Trophoblast cell (in vitro differentiated cells and primary cell): ENCODE results near the gene ORAI1.
"Not testable (repeated sequence)": the region's sequence is repeated elsewhere in the genome, so short reads cannot be mapped to it uniquely, and the experiment has no call there.

ENCODE experiments used
- DNase-seq, 2 donors: peaks; one replicate each; pipeline ENCODE4 v3.0.0-alpha.2; 2016
- H2AFZ ChIP-seq: 2 replicates; pipeline ENCODE4 v1.6.1; 2013; ENCODE audit warnings: low read length, moderate library complexity, mild to moderate bottlenecking; ENCODE audit not compliant: insufficient read depth, poor library complexity
- H2AK5ac ChIP-seq: 2 replicates; pipeline ENCODE4 v1.6.1; 2013; ENCODE audit warnings: mild to moderate bottlenecking, low read length
- H2BK120ac ChIP-seq: 2 replicates; pipeline ENCODE4 v1.6.1; 2013; ENCODE audit warnings: low read length, mild to moderate bottlenecking, moderate library complexity; ENCODE audit not compliant: insufficient read depth, poor library complexity
- H2BK12ac ChIP-seq: 2 replicates; pipeline ENCODE4 v1.6.1; 2013; ENCODE audit warnings: mild to moderate bottlenecking, low read length, moderate library complexity
- H2BK5ac ChIP-seq: 2 replicates; pipeline ENCODE4 v1.6.1; 2013; ENCODE audit warnings: low read length, low read depth, moderate library complexity, mild to moderate bottlenecking; ENCODE audit not compliant: poor library complexity
- H3K14ac ChIP-seq: 2 replicates; pipeline ENCODE4 v1.6.1; 2013; ENCODE audit warnings: mild to moderate bottlenecking, low read length
- H3K18ac ChIP-seq: 2 replicates; pipeline ENCODE4 v1.6.1; 2013; ENCODE audit warnings: mild to moderate bottlenecking, low read length
- H3K23ac ChIP-seq: 2 replicates; pipeline ENCODE4 v1.6.1; 2013; ENCODE audit warnings: low read length
- H3K27ac ChIP-seq: 2 replicates; pipeline ENCODE4 v1.5.1; 2013; ENCODE audit warnings: low read depth, mild to moderate bottlenecking, inconsistent platforms, low read length, moderate library complexity
- H3K27me3 ChIP-seq: 2 replicates; pipeline ENCODE4 v1.6.1; 2013; ENCODE audit warnings: inconsistent platforms, mild to moderate bottlenecking, low read length, moderate library complexity; ENCODE audit not compliant: insufficient read depth
- H3K36me3 ChIP-seq, 2 experiments: 1 replicate in 1 of 2; 2 replicates in 1 of 2; pipeline ENCODE4 v1.6.1; 2013; ENCODE audit warnings: low read length in 2 of 2, mild to moderate bottlenecking in 2 of 2, moderate library complexity in 1 of 2; ENCODE audit not compliant: insufficient read depth in 2 of 2, control insufficient read depth in 1 of 2
- H3K4ac ChIP-seq: 2 replicates; pipeline ENCODE4 v1.6.1; 2013; ENCODE audit warnings: low read depth, mild to moderate bottlenecking, low read length, moderate library complexity
- H3K4me1 ChIP-seq, 2 experiments: 1 replicate in 1 of 2; 2 replicates in 1 of 2; pipeline ENCODE4 v1.6.1; 2013; ENCODE audit warnings: low read length in 2 of 2, mild to moderate bottlenecking in 2 of 2, moderate library complexity in 1 of 2; ENCODE audit not compliant: insufficient read depth in 2 of 2, control insufficient read depth in 1 of 2
- H3K4me2 ChIP-seq: 2 replicates; pipeline ENCODE4 v1.6.1; 2013; ENCODE audit warnings: inconsistent platforms, mild to moderate bottlenecking, low read length, moderate library complexity
- H3K4me3 ChIP-seq: 2 replicates; pipeline ENCODE4 v1.5.1; 2013; ENCODE audit warnings: mild to moderate bottlenecking, low read depth, low read length, inconsistent platforms
- H3K79me1 ChIP-seq: one replicate; pipeline ENCODE4 v1.6.1; 2013; ENCODE audit warnings: low read length
- H3K79me2 ChIP-seq: 2 replicates; pipeline ENCODE4 v1.6.1; 2013; ENCODE audit warnings: low read length, mild to moderate bottlenecking; ENCODE audit not compliant: control insufficient read depth, insufficient read depth, poor library complexity
- H3K9ac ChIP-seq: 2 replicates; pipeline ENCODE4 v1.6.1; 2013; ENCODE audit warnings: mild to moderate bottlenecking, low read length
- H3K9me3 ChIP-seq: 2 replicates; pipeline ENCODE4 v1.6.1; 2013; ENCODE audit warnings: low read depth, mild to moderate bottlenecking, control low read depth, inconsistent platforms, low read length; ENCODE audit not compliant: insufficient read depth
- H4K12ac ChIP-seq: 2 replicates; pipeline ENCODE4 v1.6.1; 2013; ENCODE audit warnings: low read depth, mild to moderate bottlenecking, low read length, moderate library complexity
- H4K8ac ChIP-seq: 2 replicates; pipeline ENCODE4 v1.6.1; 2013; ENCODE audit warnings: low read depth, mild to moderate bottlenecking, low read length, moderate library complexity
- H4K91ac ChIP-seq: one replicate; pipeline ENCODE4 v1.6.1; 2013; ENCODE audit warnings: low read depth, mild to moderate bottlenecking, low read length, moderate library complexity
- WGBS: extraction: QIAGEN DNeasy Blood & Tissue Kit; methylation state at CpG from one replicate; pipeline ENCODE4 v1.1.7; 2013; ENCODE audit warnings: missing lambda C conversion rate; ENCODE audit not compliant: insufficient read length, insufficient coverage; ENCODE audit errors: extremely low coverage; 5-methylcytosine and 5-hydroxymethylcytosine counted together

The ORAI1 gene

GRCh38 chr12:121584885-121585284 is 41.4 kb upstream of the ORAI1 start:
- H4K8ac ChIP-seq, H3K4ac ChIP-seq, H3K36me3 ChIP-seq, H3K4me3 ChIP-seq, H2AFZ ChIP-seq, H3K14ac ChIP-seq, DNase-seq, H4K12ac ChIP-seq, H3K23ac ChIP-seq, H3K4me2 ChIP-seq, H2BK5ac ChIP-seq, H3K9ac ChIP-seq, H3K79me2 ChIP-seq, H2BK120ac ChIP-seq, H3K18ac ChIP-seq, H3K9me3 ChIP-seq, H4K91ac ChIP-seq, H2AK5ac ChIP-seq, H3K27me3 ChIP-seq, H3K27ac ChIP-seq, H2BK12ac ChIP-seq: not testable (repeated sequence)
- WGBS: no CpG with 5 or more reads among the region's 6 CpGs
- Histone ChIP-seq H3K4me1 (peaks cover 10 to 19% of the 10 kb centered on the region in 2 experiments), H3K79me1 (peaks cover 12% of the 10 kb centered on the region)

- peak overlapping the region; percentile 50 for H3K4me2 ChIP-seq
- peak overlapping the region; percentile 10 for H2BK120ac ChIP-seq
- H3K79me1 ChIP-seq: peaks cover 7% of the 10 kb centered on the region
- no peak overlapping the region for H2AK5ac ChIP-seq
- peak overlapping the region; percentile 33 for H4K91ac ChIP-seq
- H3K4me1 ChIP-seq: peaks cover 4 to 5% of the 10 kb centered on the region in 2 experiments
- H2BK12ac ChIP-seq: peak overlapping the region; percentile 5
- H3K23ac ChIP-seq: no peak overlapping the region
- no peak overlapping the region for H3K14ac ChIP-seq
- H3K27ac ChIP-seq: peak overlapping the region; percentile 45
- no CpG with 5 or more reads among the region's 10 CpGs for WGBS
- no peak overlapping the region for H2AFZ ChIP-seq
- H3K9ac ChIP-seq: no peak overlapping the region
- H3K4ac ChIP-seq: no peak overlapping the region
- H4K8ac ChIP-seq: peak overlapping the region; percentile 54
- peak overlapping the region; percentile 56 for H2BK5ac ChIP-seq
- H3K27me3 ChIP-seq: no peaks in the 10 kb centered on the region
- no peak for DNase-seq
- no peaks in the 10 kb centered on the region for H3K9me3 ChIP-seq
- H3K4me3 ChIP-seq: no peak overlapping the region
- peaks cover 0 to 3% of the 10 kb centered on the region in 2 experiments for H3K36me3 ChIP-seq
- H4K12ac ChIP-seq: no peak overlapping the region
- no peak overlapping the region for H3K18ac ChIP-seq
- H3K79me2 ChIP-seq: no peaks in the 10 kb centered on the region
These were observed 35.7 kb upstream of the ORAI1 start for GRCh38 chr12:121590476-121591143.

GRCh38 chr12:121592320-121592719 is 34.0 kb upstream of the ORAI1 start:
- WGBS: no CpG with 5 or more reads among the region's 4 CpGs
- Histone ChIP-seq H2BK12ac (no peak overlapping the region), H4K91ac (no peak overlapping the region), H3K14ac (no peak overlapping the region), H3K27me3 (no peaks in the 10 kb centered on the region), H3K23ac (no peak overlapping the region), H4K12ac (no peak overlapping the region), H3K18ac (no peak overlapping the region), H3K4me2 (peak overlapping the region; percentile 13), H2AK5ac (no peak overlapping the region), H3K36me3 (peaks cover 0 to 3% of the 10 kb centered on the region in 2 experiments), H3K4me3 (no peak overlapping the region), H3K27ac (peak overlapping the region; percentile 77), H3K9ac (no peak overlapping the region), H4K8ac (no peak overlapping the region), H3K4ac (no peak overlapping the region), H3K79me1 (peaks cover 7% of the 10 kb centered on the region), H3K9me3 (no peaks in the 10 kb centered on the region), H2BK120ac (no peak overlapping the region), H2AFZ (no peak overlapping the region), H3K79me2 (no peaks in the 10 kb centered on the region), H2BK5ac (no peak overlapping the region), H3K4me1 (peaks cover 4 to 5% of the 10 kb centered on the region in 2 experiments)
- no peak for DNase-seq

- Histone ChIP-seq H3K36me3 (peaks cover 0 to 3% of the 10 kb centered on the region in 2 experiments), H2BK5ac (no peak overlapping the region), H3K79me2 (no peaks in the 10 kb centered on the region), H4K8ac (no peak overlapping the region), H2BK12ac (no peak overlapping the region), H2AK5ac (no peak overlapping the region), H2BK120ac (no peak overlapping the region), H4K91ac (no peak overlapping the region), H3K4ac (no peak overlapping the region), H3K27me3 (no peaks in the 10 kb centered on the region), H3K23ac (no peak overlapping the region), H2AFZ (no peak overlapping the region), H3K9me3 (no peaks in the 10 kb centered on the region), H4K12ac (no peak overlapping the region), H3K9ac (no peak overlapping the region), H3K18ac (no peak overlapping the region), H3K4me1 (peaks cover 4 to 5% of the 10 kb centered on the region in 2 experiments), H3K79me1 (peaks cover 4% of the 10 kb centered on the region), H3K4me2 (no peak overlapping the region), H3K27ac (no peak overlapping the region), H3K14ac (no peak overlapping the region), H3K4me3 (no peak overlapping the region)
- peak; percentile 28 to 66 for DNase-seq
- WGBS: no CpG with 5 or more reads among the region's 12 CpGs
These were observed 30.8 kb upstream of the ORAI1 start for GRCh38 chr12:121595520-121595919.
